HG03060 (cell line): ENCODE measurements around the gene RNF222.
A peak's percentile ranks its signal among the peaks of the same experiment; 100 is the strongest.

Experiments
- ATAC-seq: cut with Tn5 transposase; IDR thresholded peaks from one replicate; pipeline ENCODE4 v1.9.1; 2021; ENCODE audit warnings: low read depth, moderate number of reproducible peaks; ENCODE audit not compliant: unreplicated experiment

Gene RNF222, protein sequence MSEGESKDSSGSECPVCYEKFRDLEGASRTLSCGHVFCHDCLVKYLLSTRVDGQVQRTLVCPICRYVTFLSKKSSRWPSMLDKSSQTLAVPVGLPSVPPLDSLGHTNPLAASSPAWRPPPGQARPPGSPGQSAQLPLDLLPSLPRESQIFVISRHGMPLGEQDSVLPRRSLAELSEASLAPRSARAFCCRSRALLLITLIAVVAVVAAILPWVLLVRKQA

DNA sequence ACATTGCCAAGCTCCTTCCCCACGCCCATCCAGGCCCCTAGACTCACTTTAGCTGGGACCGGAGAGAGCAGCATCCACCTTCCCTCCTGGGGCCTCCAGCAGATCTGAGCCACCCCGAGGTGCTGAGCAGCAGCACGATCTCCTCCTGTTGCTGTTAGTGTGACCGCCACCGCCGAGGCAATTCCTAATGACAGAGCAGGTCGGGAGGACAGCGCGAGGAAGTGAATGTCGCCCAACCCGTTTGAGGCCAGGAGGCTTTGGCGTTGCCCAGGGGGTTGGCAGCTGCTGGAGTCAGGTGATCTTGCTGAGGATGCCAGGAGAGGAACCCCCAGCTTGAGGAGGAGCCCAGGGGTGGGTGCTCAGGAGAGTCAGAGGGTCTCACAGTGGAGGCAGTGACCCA, at the start of gene RNF222:
Gene RNF222, minus strand, starts transcription at position 192 of the 400 bp plus-strand sequence. CDS start 4,366 bp downstream, outside the sequence.
- ATAC-seq: no peak

DNA sequence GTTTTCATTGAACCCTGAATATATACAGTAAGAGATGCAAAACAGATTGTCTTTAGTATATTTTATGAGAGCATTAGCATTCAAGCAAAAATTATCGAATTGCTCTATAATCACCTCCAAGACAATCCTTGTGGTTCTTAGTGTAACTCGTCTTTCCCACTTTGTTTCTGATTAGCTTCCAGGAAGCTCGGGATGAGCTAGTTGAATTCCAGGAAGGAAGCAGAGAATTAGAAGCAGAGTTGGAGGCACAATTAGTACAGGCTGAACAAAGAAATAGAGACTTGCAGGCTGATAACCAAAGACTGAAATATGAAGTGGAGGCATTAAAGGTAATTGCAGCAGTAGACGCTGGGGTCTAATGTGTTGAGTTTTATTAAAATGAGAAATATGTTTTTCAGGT, 47.9 kb upstream of the RNF222 start:
- ATAC-seq: no peak

DNA sequence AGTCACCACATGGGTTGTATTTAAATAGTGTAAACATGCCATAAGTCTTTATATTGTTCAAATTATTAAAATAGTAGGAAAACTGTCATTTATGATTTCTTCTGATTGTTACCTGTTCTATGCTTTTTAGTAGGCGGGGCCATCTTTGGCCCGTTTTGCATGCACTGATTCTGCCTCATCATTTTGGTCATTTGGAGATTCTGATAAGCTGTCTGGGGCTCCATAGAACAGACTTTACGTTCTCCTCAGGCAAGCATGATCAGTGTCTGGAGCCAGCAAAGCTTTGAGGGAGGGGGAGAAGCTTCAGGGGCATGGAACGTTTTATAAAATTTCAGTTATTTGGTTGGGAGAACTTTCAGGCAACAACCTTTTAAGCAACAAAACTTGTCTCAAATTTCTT, 46.9 kb upstream of the RNF222 start:
- no peak for ATAC-seq

DNA sequence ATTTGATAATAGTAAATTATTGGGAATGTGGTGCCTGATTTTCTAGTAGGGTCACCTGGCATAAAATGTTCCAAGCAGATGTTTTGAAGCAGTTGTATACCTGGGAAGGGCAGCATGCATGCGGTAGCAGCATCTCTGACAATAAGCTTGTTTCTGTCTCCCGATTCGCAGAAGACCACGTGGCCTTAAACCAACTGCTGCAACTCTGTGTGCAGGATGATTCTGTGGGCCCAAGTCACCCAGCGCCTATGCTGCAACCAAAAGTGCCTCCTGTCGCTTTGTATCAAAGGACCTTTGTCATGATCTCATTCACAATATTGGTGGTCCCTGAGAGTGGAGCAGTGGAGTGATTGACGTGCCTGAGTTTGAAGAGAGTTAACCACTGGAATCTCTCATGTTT, 46.1 kb upstream of the RNF222 start:
- no peak for ATAC-seq

DNA sequence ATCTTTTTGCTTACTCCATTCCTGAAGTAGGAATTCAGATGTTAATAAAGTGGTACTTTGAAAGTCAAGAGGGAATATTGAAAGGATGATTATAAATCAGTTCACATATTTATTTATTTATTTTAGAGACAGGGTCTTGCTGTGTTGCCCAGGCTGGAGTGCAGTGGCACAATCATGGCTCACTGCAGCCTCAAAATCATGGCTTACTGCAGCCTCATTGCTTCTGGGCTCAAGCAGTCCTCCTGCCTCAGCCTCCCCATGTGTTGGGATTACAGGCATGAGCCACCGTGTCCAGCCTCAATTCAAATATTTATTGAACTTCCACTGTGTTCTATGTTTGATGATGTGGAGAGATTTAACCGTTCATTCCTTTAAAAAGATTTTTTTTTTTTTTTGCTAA, 44.7 kb upstream of the RNF222 start:
- no peak for ATAC-seq

DNA sequence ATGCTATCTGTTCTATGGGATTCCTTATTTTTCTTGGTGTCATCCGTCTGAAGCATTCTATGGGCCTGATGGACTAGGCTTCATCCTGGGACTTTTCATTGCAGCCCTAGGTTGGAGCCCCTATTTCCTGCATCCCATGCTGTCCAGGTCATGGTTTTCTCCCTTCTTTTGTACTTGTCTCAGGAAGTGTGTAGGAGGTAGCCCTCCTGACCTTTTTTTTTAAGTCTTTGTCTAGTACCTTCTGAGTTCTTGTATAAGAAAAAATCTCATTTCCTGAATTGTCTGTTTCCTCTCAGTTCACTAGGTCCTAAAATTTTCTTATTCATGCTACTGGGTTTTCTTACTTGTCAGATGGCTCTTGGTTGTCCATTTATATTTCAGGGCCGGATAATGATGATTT, 44.1 kb upstream of the RNF222 start:
- no peak for ATAC-seq

DNA sequence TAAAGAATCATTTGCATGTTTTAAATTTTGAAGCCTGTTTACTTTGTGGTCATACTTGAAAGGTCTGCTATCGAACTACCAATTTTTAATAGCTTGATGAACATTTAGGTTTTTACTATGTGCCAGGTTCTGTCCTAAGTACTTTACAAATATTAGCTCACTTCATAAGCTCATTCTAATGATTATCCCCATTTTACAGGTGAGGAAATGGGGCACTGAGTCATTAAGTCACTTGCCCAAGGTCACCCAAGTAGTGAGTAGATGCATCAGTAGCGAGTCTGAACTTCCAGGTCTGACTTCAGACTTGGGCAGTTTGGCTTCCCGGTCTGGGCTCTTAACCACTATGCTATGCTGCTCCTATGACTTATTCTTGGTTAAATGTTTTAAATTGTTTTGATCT, 42.1 kb upstream of the RNF222 start:
- ATAC-seq: no peak

DNA sequence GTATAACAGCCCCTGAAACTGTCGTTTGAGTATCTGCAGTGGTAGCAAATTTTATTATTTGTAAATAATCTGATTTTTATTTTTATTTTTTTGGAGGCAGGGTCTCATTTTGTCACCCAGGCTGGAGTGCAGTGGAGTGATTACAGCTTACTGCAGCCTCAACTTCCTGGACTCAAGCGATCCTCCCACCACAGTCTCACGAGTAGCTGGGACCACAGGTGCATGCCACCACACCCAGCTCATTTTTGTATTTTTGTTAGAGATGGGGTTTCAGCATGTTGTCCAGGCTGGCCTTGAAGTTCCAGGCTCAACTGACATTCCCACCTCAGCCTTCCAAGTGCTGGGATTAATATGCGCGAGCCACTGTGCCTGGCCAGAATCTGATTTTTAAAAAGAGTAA, 40.8 kb upstream of the RNF222 start:
- no peak for ATAC-seq

DNA sequence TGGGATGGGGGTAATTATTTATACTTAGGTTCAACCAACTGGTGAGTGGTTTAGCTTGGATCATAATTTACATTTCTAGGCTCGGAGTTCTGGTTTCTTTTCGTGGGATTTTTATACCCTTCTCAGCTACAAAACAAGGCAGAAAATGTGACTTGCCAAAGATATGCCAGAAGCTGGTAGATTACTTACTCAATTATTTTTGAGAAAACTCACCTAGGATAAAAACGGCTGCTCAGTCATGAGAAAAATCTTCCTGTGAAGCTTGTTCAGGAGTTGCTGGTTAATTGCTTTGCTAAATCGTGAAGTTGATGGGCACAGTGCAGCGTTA, 39.2 kb upstream of the RNF222 start:
- ATAC-seq: no peak

DNA sequence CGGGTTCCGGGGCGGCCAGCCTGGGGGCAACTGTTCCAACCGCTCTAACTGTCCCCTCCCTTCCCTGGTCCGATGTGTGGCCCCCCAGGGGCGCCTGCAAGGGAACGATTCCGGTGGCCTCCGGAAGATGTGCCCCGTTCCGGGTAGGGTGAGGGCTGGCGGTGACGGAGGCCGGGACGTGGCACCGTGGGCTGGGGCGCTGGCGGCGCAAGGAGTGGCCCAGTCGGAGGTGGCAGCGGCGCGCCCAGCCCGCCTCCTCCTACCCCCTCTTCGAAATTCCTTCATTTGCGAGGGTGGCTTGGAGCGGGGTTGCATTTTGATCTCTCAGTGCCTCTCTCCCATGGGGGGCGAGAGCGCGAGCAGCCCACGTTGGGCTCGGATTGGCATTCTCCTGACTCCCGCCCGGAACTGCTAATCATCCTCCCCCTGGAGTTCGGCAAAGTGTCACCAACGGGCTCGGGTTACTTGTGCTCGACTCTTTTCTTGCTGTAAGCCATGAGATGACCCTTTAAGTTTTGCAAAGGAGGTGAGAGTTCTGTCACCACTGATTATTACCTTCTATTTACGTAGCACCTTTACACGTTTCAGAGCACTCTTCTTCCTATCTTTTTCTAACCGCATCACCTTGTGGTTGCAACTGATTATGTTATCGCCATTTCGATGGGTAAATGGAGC, 38.7 kb upstream of the RNF222 start:
- peak; percentile 27 for ATAC-seq

DNA sequence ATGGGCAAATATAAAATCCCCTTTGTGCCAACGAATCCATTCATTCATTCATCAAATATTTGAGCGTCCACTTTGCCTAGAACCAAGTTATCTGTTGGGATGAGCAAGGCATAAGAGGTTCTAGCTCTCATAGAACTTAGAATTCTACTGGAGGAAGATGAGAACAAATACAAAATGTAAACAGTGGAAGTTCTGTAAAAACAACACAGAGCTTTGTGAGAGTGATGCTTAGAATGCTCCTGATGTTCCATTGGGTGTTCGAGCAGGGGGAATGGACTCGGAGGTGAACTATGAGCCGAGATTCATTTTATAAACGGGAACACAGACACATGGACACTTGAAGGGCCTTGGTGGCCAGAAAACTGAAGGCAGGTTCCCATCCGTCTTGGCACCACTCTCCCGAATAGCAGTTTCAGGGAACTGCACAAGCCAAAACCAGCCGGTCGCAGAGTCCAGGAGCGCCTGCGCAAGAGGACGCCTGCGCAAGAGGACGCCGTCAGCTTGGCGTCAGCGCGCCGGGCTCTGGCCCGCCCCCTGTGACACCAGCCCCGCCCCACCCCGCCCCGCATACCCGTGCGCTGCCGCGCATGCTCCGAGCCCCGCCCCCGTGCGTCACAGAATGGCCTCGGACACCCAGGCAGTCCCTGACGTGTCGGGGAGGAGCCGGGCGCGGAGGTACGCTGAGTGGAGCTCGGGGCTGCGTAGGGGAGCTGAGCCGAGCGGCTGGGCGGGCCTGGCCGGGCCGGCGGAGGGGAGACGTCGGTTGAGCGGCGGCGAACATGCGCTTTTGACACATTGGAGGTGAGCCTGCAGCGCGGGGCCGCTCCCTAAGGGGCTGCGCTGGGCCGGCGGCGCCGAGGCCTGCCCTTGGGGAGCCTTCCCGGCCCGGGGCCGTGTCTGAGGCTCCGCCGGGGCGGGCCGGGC, 37.9 kb upstream of the RNF222 start, which contains the start of gene NDEL1:
Gene NDEL1, plus strand, starts transcription at position 640 of the 924 bp plus-strand sequence. CDS start 8,388 bp downstream, outside the sequence.
- ATAC-seq: peak; percentile 54

DNA sequence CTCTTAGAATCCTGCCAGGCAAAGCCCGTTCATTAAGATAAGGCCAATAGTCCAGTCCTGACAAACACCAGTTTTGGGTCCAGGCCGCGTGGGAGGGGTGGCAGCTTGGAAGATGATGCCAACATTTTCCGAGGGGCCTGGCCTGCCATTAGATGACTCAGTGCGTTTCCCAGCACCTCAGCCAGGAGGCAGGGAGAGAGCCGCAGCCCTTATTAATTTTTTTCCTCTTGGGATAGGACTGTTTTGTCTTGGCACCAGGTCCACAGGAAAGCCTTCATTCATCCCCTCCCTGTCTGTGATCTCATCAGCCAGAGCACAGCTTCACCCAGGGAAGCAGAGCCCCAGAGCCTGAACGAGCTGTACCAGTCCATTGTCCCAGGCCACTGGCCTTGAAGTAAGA, 33.3 kb upstream of the RNF222 start:
- no peak for ATAC-seq

DNA sequence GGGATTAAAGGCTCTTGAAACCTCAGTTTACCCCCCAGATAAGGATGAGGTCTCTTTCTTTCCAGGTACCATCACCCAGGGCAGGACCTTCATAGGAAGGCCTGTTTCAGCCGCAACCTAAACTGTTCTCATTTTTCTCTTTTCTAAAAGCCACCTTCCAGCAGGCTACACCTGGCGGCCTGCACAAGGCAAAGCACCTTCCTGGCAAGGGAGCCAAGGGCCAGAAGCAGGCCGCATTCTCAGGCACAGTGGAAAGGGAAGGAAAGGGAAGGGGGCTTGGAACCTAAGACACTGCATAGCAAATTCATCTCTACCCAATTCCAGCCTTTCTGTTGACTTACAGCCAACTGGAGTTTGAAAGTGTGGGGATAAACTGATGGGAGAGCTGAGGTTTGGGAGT, 29.2 kb upstream of the RNF222 start:
- ATAC-seq: no peak

DNA sequence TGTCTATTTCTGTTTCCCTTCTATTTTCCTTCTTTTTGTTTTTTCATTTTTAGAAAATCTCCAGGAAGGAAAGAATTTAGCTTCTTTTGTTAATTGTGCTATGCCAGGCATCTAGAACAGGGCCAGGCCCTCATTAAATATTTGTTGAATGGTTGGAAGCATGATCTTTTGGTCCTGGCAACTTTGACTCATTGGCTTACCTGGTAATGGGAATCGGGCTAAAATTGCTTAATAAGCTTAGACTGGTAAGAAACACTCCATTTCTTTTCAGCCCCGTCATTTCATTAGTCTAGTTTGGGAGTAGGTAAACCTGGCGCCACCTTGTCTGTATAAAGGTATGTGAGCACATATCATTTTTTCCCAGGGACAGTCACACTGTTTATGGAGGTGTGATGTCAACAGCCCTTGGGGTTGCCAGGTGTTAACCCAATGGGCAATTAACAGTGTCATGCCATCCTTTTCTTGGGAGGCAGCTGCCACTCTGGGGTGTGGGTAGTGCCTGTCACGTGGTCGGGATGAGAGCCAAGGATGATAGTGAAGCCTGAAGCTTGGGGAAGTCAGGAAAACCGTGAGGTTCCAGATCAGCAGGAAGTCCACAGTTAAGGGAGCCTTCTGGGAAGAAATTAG, 28.6 kb upstream of the RNF222 start:
- ATAC-seq: no peak

DNA sequence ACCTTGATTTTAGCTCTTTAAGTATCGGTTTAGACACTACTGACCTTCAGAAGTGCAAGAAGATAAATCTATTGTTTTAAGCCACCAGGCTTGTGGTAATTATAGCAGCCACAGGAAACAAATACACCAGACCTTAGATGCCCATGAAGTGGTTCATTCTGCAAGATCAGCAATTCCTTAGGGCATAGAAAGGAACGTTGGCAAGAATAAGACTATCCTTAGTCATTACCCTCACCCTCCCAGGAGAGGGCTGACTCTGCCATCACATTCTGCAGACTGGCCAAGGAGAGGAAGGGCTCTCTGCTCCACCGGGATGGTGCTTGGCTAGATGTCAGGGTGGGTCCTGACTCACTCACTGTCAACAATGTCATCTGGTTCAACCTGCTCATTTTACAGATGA, 23.9 kb upstream of the RNF222 start:
- no peak for ATAC-seq

DNA sequence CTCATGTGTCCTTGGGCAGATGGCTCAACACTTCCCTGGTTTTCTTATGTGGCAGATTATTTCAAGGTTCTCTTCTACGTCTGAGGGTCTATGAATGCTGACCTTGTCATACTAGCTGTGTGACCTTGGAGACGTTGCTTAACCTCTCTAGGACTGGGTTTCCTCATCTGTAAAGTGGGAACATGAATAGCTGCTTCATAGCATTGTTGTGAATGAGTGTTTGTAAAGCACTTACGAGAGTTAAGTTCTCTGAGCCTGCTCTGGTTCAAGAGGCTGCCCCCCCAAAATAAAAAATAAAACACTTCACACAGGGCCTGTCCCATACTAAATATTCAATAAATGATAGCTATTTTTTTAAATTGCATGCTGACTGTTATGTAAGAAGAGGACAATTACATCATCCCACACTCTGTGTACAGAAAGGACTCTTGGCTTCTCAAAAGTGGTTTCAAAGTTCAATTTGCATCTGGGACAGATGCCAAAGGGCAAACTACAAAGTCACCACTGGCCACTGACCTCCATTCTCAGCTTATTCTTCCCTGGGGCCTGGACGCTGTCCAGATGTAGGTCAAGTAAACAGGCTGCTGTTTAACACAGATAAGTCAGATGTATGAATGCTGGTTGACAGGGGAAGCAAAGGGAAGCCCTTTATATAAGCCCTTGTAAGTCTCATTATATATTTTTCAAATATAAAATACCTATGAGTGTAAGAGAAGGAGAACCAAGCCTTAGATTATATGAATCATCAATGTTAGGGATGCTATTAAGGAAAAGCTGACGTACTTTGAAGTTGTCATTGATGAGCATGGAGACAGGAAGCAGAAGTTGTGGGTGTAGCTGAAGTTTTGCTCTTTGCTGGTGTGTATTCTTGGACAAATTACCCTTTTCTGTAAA, 22.7 kb upstream of the RNF222 start:
- ATAC-seq: no peak

DNA sequence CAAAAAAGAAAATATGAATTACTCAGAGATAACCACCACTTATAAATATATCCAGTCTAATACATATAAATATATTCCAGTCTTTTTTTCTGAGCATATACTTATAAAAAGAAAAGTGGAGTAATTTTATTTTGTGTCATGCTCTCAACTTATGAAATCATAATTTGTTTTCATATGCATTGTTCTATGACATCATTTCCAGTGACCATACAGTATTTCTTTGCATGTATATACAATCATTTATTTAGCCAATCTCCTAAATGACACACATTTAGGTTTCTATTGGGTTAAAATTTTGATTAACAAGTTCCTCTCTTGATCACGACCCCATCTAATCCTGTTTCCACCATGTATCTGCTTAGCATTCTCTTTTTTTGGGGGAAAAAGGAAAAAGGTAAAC, 21.7 kb upstream of the RNF222 start:
- no peak for ATAC-seq

DNA sequence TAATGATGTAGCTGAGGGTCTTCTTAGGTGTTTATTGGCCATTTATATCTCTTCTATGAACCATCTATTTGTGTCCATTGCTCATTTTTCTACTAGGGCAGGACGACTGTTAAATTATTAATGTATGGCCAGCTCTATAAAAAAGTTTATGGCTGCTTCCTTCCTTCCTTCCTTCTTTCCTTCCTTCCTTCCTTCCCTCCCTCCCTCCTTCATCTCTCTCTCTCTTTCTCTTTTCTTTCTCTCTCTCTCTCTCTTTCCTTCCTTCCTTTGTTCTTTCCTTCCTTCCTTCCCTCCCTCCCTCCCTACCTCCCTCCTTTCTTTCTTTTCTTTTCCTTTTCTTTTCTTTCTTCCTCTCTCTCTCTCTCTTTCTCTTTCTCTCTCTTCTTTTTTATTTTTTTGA, 20.8 kb upstream of the RNF222 start:
- ATAC-seq: no peak

DNA sequence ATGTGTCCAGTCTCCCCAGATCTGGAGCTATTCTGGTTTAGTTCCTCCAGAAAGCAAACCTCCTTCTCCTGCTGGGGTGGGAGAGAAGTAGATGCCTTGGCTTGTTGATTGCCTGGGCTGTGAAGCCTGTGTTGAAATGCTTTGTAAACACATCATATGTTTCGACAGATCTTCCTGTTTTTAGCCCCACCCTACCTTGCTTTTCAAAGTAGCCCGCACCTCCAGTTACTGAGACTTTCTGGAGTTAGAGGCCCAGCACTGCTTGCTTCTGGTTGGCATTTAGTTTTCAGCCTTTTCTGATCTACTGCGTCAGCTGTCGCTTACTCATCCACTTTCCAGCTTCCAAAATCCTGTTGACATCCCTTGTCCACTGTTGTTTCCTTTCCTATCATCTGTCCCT, 20.2 kb upstream of the RNF222 start:
- no peak for ATAC-seq

DNA sequence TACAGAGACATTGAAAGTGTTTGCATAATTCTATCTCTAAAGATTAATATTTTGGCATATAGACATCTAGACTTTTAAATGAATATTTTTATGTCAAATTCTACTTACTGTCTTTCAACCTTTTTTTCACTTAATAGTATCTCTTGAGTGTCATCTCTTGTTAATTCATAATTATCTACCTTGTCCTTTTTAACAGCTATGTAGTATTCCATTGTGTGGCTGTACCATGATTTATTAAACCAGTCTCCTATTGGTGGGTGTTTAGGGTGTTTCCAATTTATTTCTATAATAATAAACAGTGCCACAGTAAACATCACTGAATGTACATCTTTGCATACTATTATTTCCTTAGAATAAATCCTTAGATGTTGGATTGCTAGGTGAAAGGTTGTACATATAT, 16.3 kb upstream of the RNF222 start:
- ATAC-seq: no peak
